GM21390 (cell line): ENCODE measurements around the gene KCNK1.

ENCODE experiments used
- ATAC-seq: cut with Tn5 transposase; IDR thresholded peaks from one replicate; pipeline ENCODE4 v1.9.1; 2021; ENCODE audit not compliant: unreplicated experiment

KCNK1 gene

GRCh38 chr1:233613252-233614172 lies at the start of gene KCNK1:
KCNK1 (plus strand) TSS chr1:233614106; CDS start chr1:233614172, 66 bp downstream.
- ATAC-seq, result peak; percentile 31

GRCh38 chr1:233565313-233565712 lies 48.6 kb upstream of the KCNK1 start:
- no peak for ATAC-seq

- ATAC-seq, result no peak
Measured at GRCh38 chr1:233566886-233567285, 47.0 kb upstream of the KCNK1 start.

GRCh38 chr1:233569636-233570035 lies 44.3 kb upstream of the KCNK1 start:
- no peak for ATAC-seq

- no peak for ATAC-seq
Measured at GRCh38 chr1:233570216-233570615, 43.7 kb upstream of the KCNK1 start.

- ATAC-seq, result no peak
Measured at GRCh38 chr1:233570706-233571105, 43.2 kb upstream of the KCNK1 start.

GRCh38 chr1:233572896-233573295 lies 41.0 kb upstream of the KCNK1 start:
- no peak for ATAC-seq

GRCh38 chr1:233575450-233575849 lies 38.5 kb upstream of the KCNK1 start:
- no peak for ATAC-seq

- no peak for ATAC-seq
Measured at GRCh38 chr1:233582439-233582838, 31.5 kb upstream of the KCNK1 start.

- no peak for ATAC-seq
Measured at GRCh38 chr1:233584376-233584775, 29.5 kb upstream of the KCNK1 start.

- ATAC-seq, result no peak
Measured at GRCh38 chr1:233584931-233585330, 29.0 kb upstream of the KCNK1 start.

- no peak for ATAC-seq
Measured at GRCh38 chr1:233586301-233586700, 27.6 kb upstream of the KCNK1 start.

GRCh38 chr1:233587196-233587595 lies 26.7 kb upstream of the KCNK1 start:
- ATAC-seq, result no peak

- ATAC-seq, result no peak
Measured at GRCh38 chr1:233587958-233588799, 25.7 kb upstream of the KCNK1 start.

GRCh38 chr1:233597489-233597901 lies 16.4 kb upstream of the KCNK1 start:
- no peak for ATAC-seq

GRCh38 chr1:233598891-233599541 lies 14.9 kb upstream of the KCNK1 start:
- peak; percentile 88 for ATAC-seq

GRCh38 chr1:233599542-233600073 lies 14.3 kb upstream of the KCNK1 start:
- ATAC-seq, result peak; percentile 45

- no peak for ATAC-seq
Measured at GRCh38 chr1:233600488-233600887, 13.4 kb upstream of the KCNK1 start.

GRCh38 chr1:233603478-233603877 lies 10.4 kb upstream of the KCNK1 start:
- ATAC-seq, result no peak

- ATAC-seq, result no peak
Measured at GRCh38 chr1:233605205-233605604, 8.7 kb upstream of the KCNK1 start.

GRCh38 chr1:233606813-233607212 lies 7.1 kb upstream of the KCNK1 start:
- ATAC-seq, result no peak
